ENCODE results near the gene STARD13. TPM values are rescaled to one million over a fixed set of nuclear protein-coding genes. Genes with fewer than 3 reads are reported as not detected.

The STARD13 gene
- total RNA-seq, 4 donors from 2014 or later = 9.5 to 33.9 (median 30.3) TPM

- DNase-seq = no peak
- no peaks in the 10 kb centered on the region for H3K27me3 ChIP-seq
- no peaks in the 10 kb centered on the region for H3K9me3 ChIP-seq
- no peaks in the 10 kb centered on the region for H3K4me1 ChIP-seq
- no peak overlapping the region for H3K4me3 ChIP-seq
- TF ChIP-seq CTCF (IDR thresholded peaks at IDR 0.05) = no peak
- no peak for TF ChIP-seq POLR2A (IDR thresholded peaks at IDR 0.05)
- no peaks in the 10 kb centered on the region for H3K36me3 ChIP-seq
- no peak overlapping the region for H3K27ac ChIP-seq
Measured at GRCh38 chr13:33144358-33144784, 141.2 kb downstream of the STARD13 start.

- Histone ChIP-seq H3K9me3 (no peaks in the 10 kb centered on the region), H3K4me3 (no peak overlapping the region), H3K36me3 (no peaks in the 10 kb centered on the region), H3K27me3 (no peaks in the 10 kb centered on the region), H3K4me1 (no peaks in the 10 kb centered on the region), H3K27ac (no peak overlapping the region)
- DNase-seq = no peak
- no peak for TF ChIP-seq CTCF (IDR thresholded peaks at IDR 0.05)
- no peak for TF ChIP-seq POLR2A (IDR thresholded peaks at IDR 0.05)
Measured at GRCh38 chr13:33139780-33140535, 145.6 kb downstream of the STARD13 start.

- Histone ChIP-seq H3K27me3 (no peaks in the 10 kb centered on the region), H3K27ac (no peak overlapping the region), H3K36me3 (no peaks in the 10 kb centered on the region), H3K9me3 (no peaks in the 10 kb centered on the region), H3K4me3 (no peak overlapping the region), H3K4me1 (no peaks in the 10 kb centered on the region)
- TF ChIP-seq POLR2A (IDR thresholded peaks at IDR 0.05) = no peak
- no peak for TF ChIP-seq CTCF (IDR thresholded peaks at IDR 0.05)
- peak in 1 of 3 donors; percentile 63 for DNase-seq
Measured at GRCh38 chr13:33139184-33139583, 146.4 kb downstream of the STARD13 start.

- Histone ChIP-seq H3K27me3 (no peaks in the 10 kb centered on the region), H3K36me3 (no peaks in the 10 kb centered on the region), H3K4me3 (no peak overlapping the region), H3K9me3 (no peaks in the 10 kb centered on the region), H3K27ac (no peak overlapping the region), H3K4me1 (no peaks in the 10 kb centered on the region)
- TF ChIP-seq POLR2A (IDR thresholded peaks at IDR 0.05) (no peak), CTCF (IDR thresholded peaks at IDR 0.05) (no peak)
- no peak for DNase-seq
Measured at GRCh38 chr13:33138441-33138840, 147.1 kb downstream of the STARD13 start.

- no peaks in the 10 kb centered on the region for H3K27me3 ChIP-seq
- no peaks in the 10 kb centered on the region for H3K4me1 ChIP-seq
- H3K27ac ChIP-seq = no peak overlapping the region
- TF ChIP-seq POLR2A (IDR thresholded peaks at IDR 0.05) (no peak), CTCF (IDR thresholded peaks at IDR 0.05) (no peak)
- H3K9me3 ChIP-seq = no peaks in the 10 kb centered on the region
- DNase-seq = no peak
- H3K4me3 ChIP-seq = no peak overlapping the region
- H3K36me3 ChIP-seq = no peaks in the 10 kb centered on the region
Measured at GRCh38 chr13:33137721-33138120, 147.8 kb downstream of the STARD13 start.
